Suprapubic skin (tissue), 4 donors: ENCODE results near the gene DPEP1. TPM values are rescaled to one million over a fixed set of nuclear protein-coding genes. Genes with fewer than 3 reads are reported as not detected.
"Not testable (repeated sequence)": the region's sequence is repeated elsewhere in the genome, so short reads cannot be mapped to it uniquely, and the experiment has no call there.

Source experiments
- DNase-seq, 2 donors: peaks; one replicate each; pipeline ENCODE4 v3.0.0-alpha.2; 2019; ENCODE audit warnings: low spot score in 2 of 2
- H3K27ac ChIP-seq: fragments of 200-600 bp; sonication (generic); one replicate; pipeline ENCODE4 v1.5.1; 2019
- H3K27me3 ChIP-seq: fragments of 200-600 bp; sonication (generic); one replicate; pipeline ENCODE4 v1.5.1; 2019
- H3K36me3 ChIP-seq: fragments of 200-600 bp; sonication (generic); one replicate; pipeline ENCODE4 v1.5.1; 2019
- H3K4me1 ChIP-seq: fragments of 200-600 bp; sonication (generic); one replicate; pipeline ENCODE4 v1.5.1; 2019
- H3K4me3 ChIP-seq: fragments of 200-600 bp; sonication (generic); one replicate; pipeline ENCODE4 v1.5.1; 2019; ENCODE audit warnings: mild to moderate bottlenecking
- H3K9me3 ChIP-seq: fragments of 200-600 bp; sonication (generic); one replicate; pipeline ENCODE4 v1.5.1; 2019
- CTCF ChIP-seq, 2 donors: fragments of 200-600 bp in 1 of 2; fragments of 450-650 bp in 1 of 2; sonication (generic) in 1 of 2; IDR thresholded peaks; one replicate each; pipeline ENCODE4 v1.5.1; 2016 to 2019; ENCODE audit warnings: antibody characterized with exemption in 2 of 2, mild to moderate bottlenecking in 1 of 2, moderate library complexity in 1 of 2
- EP300 ChIP-seq: sonication (generic); formaldehyde crosslinking; IDR thresholded peaks from one replicate; pipeline ENCODE4 v1.6.1; 2017; ENCODE audit warnings: antibody characterized with exemption
- POLR2A ChIP-seq, 2 donors: fragments of 450-650 bp; IDR thresholded peaks; one replicate each; pipeline ENCODE4 v1.6.1; 2017; ENCODE audit warnings: antibody characterized with exemption in 2 of 2, mild to moderate bottlenecking in 2 of 2, moderate library complexity in 2 of 2
- POLR2AphosphoS5 ChIP-seq, 3 donors: sonication (generic); formaldehyde crosslinking; IDR thresholded peaks; one replicate each; pipeline ENCODE4 v1.6.1; 2017; ENCODE audit warnings: antibody characterized with exemption in 3 of 3
- WGBS: methylation state at CpG from one replicate; pipeline ENCODE4 v1.1.5; 2018; 5-methylcytosine and 5-hydroxymethylcytosine counted together
- total RNA-seq, 4 donors: library from RNA; depleted of rRNA; stranded (reverse); fragments of >200 nt; gene quantifications; one replicate each; pipeline ENCODE4 v1.1.0, GENCODE V29; 2016

The DPEP1 gene
- total RNA-seq, 4 donors from 2014 or later: 1.3 to 2.3 (median 2.2) TPM; not detected in 1

GRCh38 chr16:89624777-89625761 is 11.6 kb downstream of the DPEP1 start:
- Histone ChIP-seq H3K27me3 (peaks cover 31% of the 10 kb centered on the region), H3K4me1 (peaks cover 11% of the 10 kb centered on the region), H3K4me3 (no peak overlapping the region), H3K36me3 (no peaks in the 10 kb centered on the region), H3K27ac (no peak overlapping the region), H3K9me3 (no peaks in the 10 kb centered on the region)
- TF ChIP-seq EP300 (no peak), POLR2A (IDR thresholded peaks at IDR 0.05) (no peak), CTCF (IDR thresholded peaks at IDR 0.05) (no peak), POLR2AphosphoS5 (IDR thresholded peaks at IDR 0.05) (no peak)
- no peak for DNase-seq
- 54% methylated on average over 20 of the region's 21 CpGs for WGBS

- H3K27me3 ChIP-seq: peaks cover 29% of the 10 kb centered on the region
- no peak for DNase-seq
- no peak overlapping the region for H3K27ac ChIP-seq
- no peak overlapping the region for H3K4me3 ChIP-seq
- H3K9me3 ChIP-seq: no peaks in the 10 kb centered on the region
- no peaks in the 10 kb centered on the region for H3K36me3 ChIP-seq
- WGBS: 93% methylated on average over 14 of the region's 17 CpGs
- TF ChIP-seq POLR2AphosphoS5 (IDR thresholded peaks at IDR 0.05): no peak
- no peak for TF ChIP-seq CTCF (IDR thresholded peaks at IDR 0.05)
- H3K4me1 ChIP-seq: peaks cover 7% of the 10 kb centered on the region
Measured at GRCh38 chr16:89629827-89630610, 16.6 kb downstream of the DPEP1 start.

- H3K4me1 ChIP-seq: peaks cover 7% of the 10 kb centered on the region
- H3K36me3 ChIP-seq: no peaks in the 10 kb centered on the region
- 47% methylated on average over 6 of the region's 19 CpGs for WGBS
- no peak overlapping the region for H3K27ac ChIP-seq
- DNase-seq: no peak
- peaks cover 23% of the 10 kb centered on the region for H3K27me3 ChIP-seq
- TF ChIP-seq EP300 (no peak), POLR2A (IDR thresholded peaks at IDR 0.05) (no peak), CTCF (IDR thresholded peaks at IDR 0.05) (no peak), POLR2AphosphoS5 (IDR thresholded peaks at IDR 0.05) (no peak)
- H3K4me3 ChIP-seq: no peak overlapping the region
- no peaks in the 10 kb centered on the region for H3K9me3 ChIP-seq
Measured at GRCh38 chr16:89633064-89633631, 19.7 kb downstream of the DPEP1 start.

- H3K4me3 ChIP-seq, H3K9me3 ChIP-seq, H3K27ac ChIP-seq, H3K36me3 ChIP-seq, DNase-seq: not testable (repeated sequence)
- WGBS: 61% methylated on average over 2 of the region's 2 CpGs
- Histone ChIP-seq H3K27me3 (peaks cover 23% of the 10 kb centered on the region), H3K4me1 (peaks cover 10% of the 10 kb centered on the region)
Measured at GRCh38 chr16:89634463-89635385, 21.3 kb downstream of the DPEP1 start.

- no peaks in the 10 kb centered on the region for H3K9me3 ChIP-seq
- peaks cover 27% of the 10 kb centered on the region for H3K4me1 ChIP-seq
- H3K36me3 ChIP-seq: no peaks in the 10 kb centered on the region
- H3K27ac ChIP-seq: no peak overlapping the region
- no CpG with 5 or more reads among the region's 12 CpGs for WGBS
- TF ChIP-seq POLR2AphosphoS5 (IDR thresholded peaks at IDR 0.05): no peak
- TF ChIP-seq CTCF (IDR thresholded peaks at IDR 0.05): no peak
- TF ChIP-seq EP300: no peak
- H3K4me3 ChIP-seq: no peak overlapping the region
- peaks cover 23% of the 10 kb centered on the region for H3K27me3 ChIP-seq
- no peak for DNase-seq
Measured at GRCh38 chr16:89636663-89637062, 23.2 kb downstream of the DPEP1 start.
